Endothelial cell of umbilical vein (primary cell): ENCODE measurements around the gene RBM47. TPM values are rescaled to one million over a fixed set of nuclear protein-coding genes. Genes with fewer than 3 reads are reported as not detected.

ENCODE experiments used
- BruUV-seq: library from RNA; stranded (reverse); fragments of 400-500 nt; replicated peaks from 2 replicates; lab custom pipeline; 2021; lab: Mats Ljungman, UMichigan
- CTCF ChIA-PET: fragments of 300-600, 350-600 bp; sonication (Branson Sonifier 250); formaldehyde crosslinking; loops from one replicate; lab custom pipeline; 2021; ENCODE audit warnings: antibody characterized with exemption, inconsistent platforms; lab: Charles Lee
- POLR2A ChIA-PET: fragments of 300-600, 350-600 bp; sonication (Branson Sonifier 250); formaldehyde crosslinking; loops from one replicate; lab custom pipeline; 2021; ENCODE audit warnings: antibody characterized with exemption, inconsistent platforms; lab: Charles Lee
- DNase-seq: peaks from one replicate; pipeline ENCODE4 v3.0.0-alpha.2; 2011; ENCODE audit warnings: low read depth, low spot score
- FAIRE-seq: peaks from 2 replicates; lab custom pipeline; 2011; peaks lifted over from hg19 to GRCh38; lab: Jason Lieb, UNC
- H2AFZ ChIP-seq: 2 replicates; pipeline ENCODE4 v1.6.0; 2012; ENCODE audit warnings: low read depth, low read length, control low read depth, inconsistent platforms
- H3K27ac ChIP-seq: 2 replicates; pipeline ENCODE4 v1.5.1; 2011; ENCODE audit warnings: low read depth, mild to moderate bottlenecking, control low read depth, low read length, moderate library complexity; ENCODE audit not compliant: insufficient read depth
- H3K27me3 ChIP-seq, 2 experiments: 2 replicates each; pipeline versions ENCODE4 v1.6.0 to v1.6.1; 2011; ENCODE audit warnings: low read length in 2 of 2, mixed read lengths in 1 of 2; ENCODE audit not compliant: control insufficient read depth in 2 of 2, insufficient read depth in 2 of 2
- H3K36me3 ChIP-seq, 2 experiments: 2 replicates in 1 of 2; 3 replicates in 1 of 2; pipeline ENCODE4 v1.5.1; 2011; ENCODE audit warnings: low read length in 2 of 2, mild to moderate bottlenecking in 1 of 2, moderate library complexity in 1 of 2; ENCODE audit not compliant: control insufficient read depth in 2 of 2, insufficient read depth in 2 of 2; ENCODE audit errors: extremely low read depth in 1 of 2
- H3K4me1 ChIP-seq: 3 replicates; pipeline ENCODE4 v1.5.1; 2011; ENCODE audit warnings: mild to moderate bottlenecking, low read length; ENCODE audit not compliant: control insufficient read depth, insufficient read depth; ENCODE audit errors: extremely low read depth
- H3K4me2 ChIP-seq: 2 replicates; pipeline ENCODE4 v1.6.1; 2011; ENCODE audit warnings: low read length, control low read depth, mixed read lengths; ENCODE audit not compliant: insufficient read depth
- H3K4me3 ChIP-seq, 3 experiments: fragments of 200-600 bp in 1 of 3; sonication (generic), shearing (Covaris generic) in 1 of 3; replicated peaks in 1 of 3; 2 replicates each; pipeline ENCODE4 v1.5.1; 2011 to 2016; ENCODE audit warnings: control low read depth in 3 of 3, low read length in 3 of 3, mild to moderate bottlenecking in 2 of 3, inconsistent platforms in 1 of 3, low read depth in 1 of 3, moderate library complexity in 1 of 3; ENCODE audit not compliant: insufficient read depth in 1 of 3
- H3K79me2 ChIP-seq: 2 replicates; pipeline ENCODE4 v1.6.0; 2012; ENCODE audit warnings: low read length, inconsistent platforms; ENCODE audit not compliant: control insufficient read depth, insufficient read depth
- H3K9ac ChIP-seq: replicated peaks from 2 replicates; pipeline ENCODE3; 2011; ENCODE audit warnings: low read length, control low read depth; ENCODE audit not compliant: insufficient read depth; ENCODE audit errors: extremely low read depth
- H3K9me1 ChIP-seq: replicated peaks from 3 replicates; pipeline ENCODE4 v1.6.0; 2011; ENCODE audit warnings: mild to moderate bottlenecking, low read length; ENCODE audit not compliant: control insufficient read depth, insufficient read depth; ENCODE audit errors: extremely low read depth
- H3K9me3 ChIP-seq: replicated peaks from 2 replicates; pipeline ENCODE4 v1.5.1; 2012; ENCODE audit warnings: low read length, inconsistent platforms; ENCODE audit not compliant: control insufficient read depth, insufficient read depth
- H4K20me1 ChIP-seq: replicated peaks from 2 replicates; pipeline ENCODE3; 2011; ENCODE audit warnings: mild to moderate bottlenecking, low read length; ENCODE audit not compliant: control insufficient read depth, insufficient read depth; ENCODE audit errors: extremely low read depth
- EZH2 ChIP-seq: IDR thresholded peaks from 2 replicates; pipeline ENCODE4 v1.6.1; 2012; ENCODE audit warnings: borderline replicate concordance, low read depth, mild to moderate bottlenecking, moderate library complexity, low read length, inconsistent platforms; ENCODE audit not compliant: severe bottlenecking
- FOS ChIP-seq: IDR thresholded peaks from 2 replicates; pipeline ENCODE4 v1.6.1; 2011; ENCODE audit warnings: mild to moderate bottlenecking, low read length, moderate library complexity, borderline replicate concordance; ENCODE audit not compliant: insufficient read depth
- GATA2 ChIP-seq: IDR thresholded peaks from 2 replicates; pipeline ENCODE4 v1.7.0; 2011; ENCODE audit warnings: low read depth, mild to moderate bottlenecking, moderate library complexity, mixed read lengths, low read length; ENCODE audit not compliant: insufficient read length, insufficient read depth
- JUN ChIP-seq: IDR thresholded peaks from 2 replicates; pipeline ENCODE4 v1.6.1; 2011; ENCODE audit warnings: borderline replicate concordance, low read depth; ENCODE audit not compliant: insufficient read length, insufficient read depth
- MAX ChIP-seq: IDR thresholded peaks from 2 replicates; pipeline ENCODE4 v1.6.1; 2011; ENCODE audit not compliant: insufficient read depth, insufficient read length
- MYC ChIP-seq: IDR thresholded peaks from one replicate; pipeline ENCODE4 v1.6.1; 2011; ENCODE audit warnings: mild to moderate bottlenecking, low read depth, low read length
- POLR2A ChIP-seq: IDR thresholded peaks from 2 replicates; pipeline ENCODE4 v1.6.1; 2012; ENCODE audit warnings: low read depth, mild to moderate bottlenecking, control low read depth, low read length
- POLR2AphosphoS5 ChIP-seq: IDR thresholded peaks from 2 replicates; pipeline ENCODE4 v1.6.1; 2012; ENCODE audit warnings: low read depth, mild to moderate bottlenecking, control low read depth, low read length, moderate library complexity; ENCODE audit not compliant: insufficient read depth
- dilution Hi-C: fragments of 300-500 bp; cut with MboI; formaldehyde crosslinking; loops from one replicate; pipeline ENCODE4 v1.15.0; 2019; ENCODE audit warnings: low sequenced_read_pairs; ENCODE audit not compliant: extremely low pct_ligation_motif_present
- intact Hi-C: fragments of 100-400 bp; cut with micrococcal nuclease; formaldehyde crosslinking; loops from one replicate; pipeline ENCODE4 v1.10.0; 2022
- polyA plus RNA-seq, 4 experiments: library from polyadenylated mRNA; depleted of rRNA in 3 of 4; stranded (reverse) in 3 of 4; unstranded in 1 of 4; fragments of >200 nt; gene quantifications; 2 replicates each; pipeline versions ENCODE4 v1.2.1 to v1.2.3, GENCODE V29; 2011 to 2012; ENCODE audit warnings: missing spikeins in 1 of 4
- total RNA-seq: library from RNA; stranded (reverse); gene quantifications from 2 replicates; pipeline ENCODE4 v1.2.3, GENCODE V29; 2021
- TF ChIP-seq, protein P1 (sequence below), 2 donors: IDR thresholded peaks; 1 replicate in 1 of 2; 2 replicates in 1 of 2; pipeline ENCODE4 v1.5.1; 2011; ENCODE audit warnings: low read length in 2 of 2, mild to moderate bottlenecking in 2 of 2, moderate library complexity in 2 of 2, control low read depth in 1 of 2, inconsistent platforms in 1 of 2, low read depth in 1 of 2; ENCODE audit not compliant: insufficient read depth in 1 of 2; ENCODE audit errors: extremely low read depth in 1 of 2

RBM47 gene
- total and polyA plus RNA-seq, 2 donors (not counting 3 experiments of a cell fraction or from before 2014, with no cell fraction given), result not detected

- H4K20me1 ChIP-seq, result no peaks in the 10 kb centered on the region
- no peaks in the 10 kb centered on the region for H3K9me3 ChIP-seq
- intact Hi-C loops (no loop called here), dilution Hi-C loops (no loop called here)
- no peak overlapping the region for H3K4me3 ChIP-seq
- H3K4me1 ChIP-seq, result no peaks in the 10 kb centered on the region
- no peak overlapping the region for H2AFZ ChIP-seq
- no peaks in the 10 kb centered on the region for H3K36me3 ChIP-seq
- no peaks in the 10 kb centered on the region for H3K27me3 ChIP-seq
- no peak overlapping the region for H3K27ac ChIP-seq
- no peak for DNase-seq
- H3K4me2 ChIP-seq, result no peak overlapping the region
- no peaks in the 10 kb centered on the region for H3K79me2 ChIP-seq
- no peaks in the 10 kb centered on the region for H3K9me1 ChIP-seq
- CTCF ChIA-PET, result no interaction called here
- no peak overlapping the region for H3K9ac ChIP-seq
- no peak for TF ChIP-seq GATA2
- no peak for TF ChIP-seq MAX
- TF ChIP-seq, protein P1, sequence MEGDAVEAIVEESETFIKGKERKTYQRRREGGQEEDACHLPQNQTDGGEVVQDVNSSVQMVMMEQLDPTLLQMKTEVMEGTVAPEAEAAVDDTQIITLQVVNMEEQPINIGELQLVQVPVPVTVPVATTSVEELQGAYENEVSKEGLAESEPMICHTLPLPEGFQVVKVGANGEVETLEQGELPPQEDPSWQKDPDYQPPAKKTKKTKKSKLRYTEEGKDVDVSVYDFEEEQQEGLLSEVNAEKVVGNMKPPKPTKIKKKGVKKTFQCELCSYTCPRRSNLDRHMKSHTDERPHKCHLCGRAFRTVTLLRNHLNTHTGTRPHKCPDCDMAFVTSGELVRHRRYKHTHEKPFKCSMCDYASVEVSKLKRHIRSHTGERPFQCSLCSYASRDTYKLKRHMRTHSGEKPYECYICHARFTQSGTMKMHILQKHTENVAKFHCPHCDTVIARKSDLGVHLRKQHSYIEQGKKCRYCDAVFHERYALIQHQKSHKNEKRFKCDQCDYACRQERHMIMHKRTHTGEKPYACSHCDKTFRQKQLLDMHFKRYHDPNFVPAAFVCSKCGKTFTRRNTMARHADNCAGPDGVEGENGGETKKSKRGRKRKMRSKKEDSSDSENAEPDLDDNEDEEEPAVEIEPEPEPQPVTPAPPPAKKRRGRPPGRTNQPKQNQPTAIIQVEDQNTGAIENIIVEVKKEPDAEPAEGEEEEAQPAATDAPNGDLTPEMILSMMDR (IDR thresholded peaks at IDR 0.05; ENCODE audit: extremely low read depth in 1 of 2, insufficient read depth in 1 of 2, low read depth in 1 of 2, low read length in 2 of 2), result no peak
- TF ChIP-seq MYC, result no peak
- TF ChIP-seq JUN, result no peak
- no peak for TF ChIP-seq EZH2
- TF ChIP-seq FOS, result no peak
- TF ChIP-seq POLR2A, result no peak
- no peak for TF ChIP-seq POLR2AphosphoS5
- POLR2A ChIA-PET, result no interaction called here
- no TSS peak for BruUV-seq
- no peak for FAIRE-seq
These were observed 11.8 kb downstream of the RBM47 start for GRCh38 chr4:40617872-40618271.
